ENCODE results near the gene RBM33. TPM values are rescaled to one million over a fixed set of nuclear protein-coding genes. Genes with fewer than 3 reads are reported as not detected.

The RBM33 gene
- total and polyA plus RNA-seq, 2 of the 13 experiments (the other 11 are each of a cell fraction or from before 2014, with no cell fraction given), result 12.4 to 28.9 TPM

- TF ChIP-seq KDM1A (CRISPR knock-in tag; IDR thresholded peaks at IDR 0.05), result no peak; the same call in 1 of the 2 replicates
- no peak for TF ChIP-seq SP1 (IDR thresholded peaks at IDR 0.05)
- TF ChIP-seq SP1 (CRISPR knock-in tag; IDR thresholded peaks at IDR 0.05), result no peak
- TF ChIP-seq TFE3 (CRISPR knock-in tag; IDR thresholded peaks at IDR 0.05), result peak; percentile 63
- no peak for TF ChIP-seq MBNL3 (CRISPR knock-in tag; conservative IDR thresholded peaks at IDR 0.05)
- TF ChIP-seq ZFAT (CRISPR knock-in tag; conservative IDR thresholded peaks at IDR 0.05), result no peak
- TF ChIP-seq, protein P1, sequence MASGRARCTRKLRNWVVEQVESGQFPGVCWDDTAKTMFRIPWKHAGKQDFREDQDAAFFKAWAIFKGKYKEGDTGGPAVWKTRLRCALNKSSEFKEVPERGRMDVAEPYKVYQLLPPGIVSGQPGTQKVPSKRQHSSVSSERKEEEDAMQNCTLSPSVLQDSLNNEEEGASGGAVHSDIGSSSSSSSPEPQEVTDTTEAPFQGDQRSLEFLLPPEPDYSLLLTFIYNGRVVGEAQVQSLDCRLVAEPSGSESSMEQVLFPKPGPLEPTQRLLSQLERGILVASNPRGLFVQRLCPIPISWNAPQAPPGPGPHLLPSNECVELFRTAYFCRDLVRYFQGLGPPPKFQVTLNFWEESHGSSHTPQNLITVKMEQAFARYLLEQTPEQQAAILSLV (CRISPR knock-in tag; IDR thresholded peaks at IDR 0.05; ENCODE audit: borderline replicate concordance), result no peak
- TF ChIP-seq ZC3H4 (CRISPR knock-in tag; IDR thresholded peaks at IDR 0.05; ENCODE audit: borderline replicate concordance), result no peak
- TF ChIP-seq CHD2 (IDR thresholded peaks at IDR 0.05; ENCODE audit: low read depth, low read length), result peak; percentile 37; the same call in 1 of the 2 replicates
- peak; percentile 57 for TF ChIP-seq TEAD3 (CRISPR knock-in tag; optimal IDR thresholded peaks at IDR 0.05; ENCODE audit: borderline replicate concordance)
- TF ChIP-seq ZSCAN12 (CRISPR knock-in tag; IDR thresholded peaks at IDR 0.05), result no peak
- TF ChIP-seq ZNF337 (CRISPR knock-in tag; IDR thresholded peaks at IDR 0.05; ENCODE audit: borderline replicate concordance, low read depth), result no peak
- no peak for TF ChIP-seq ZBTB21 (CRISPR knock-in tag; IDR thresholded peaks at IDR 0.05)
- TF ChIP-seq NR2C2 (CRISPR knock-in tag; IDR thresholded peaks at IDR 0.05; ENCODE audit: borderline replicate concordance), result no peak; the same call in 1 of the 2 replicates
- no peak for TF ChIP-seq SETDB1 (CRISPR knock-in tag; IDR thresholded peaks at IDR 0.05; ENCODE audit: borderline replicate concordance)
- TF ChIP-seq, protein P2, sequence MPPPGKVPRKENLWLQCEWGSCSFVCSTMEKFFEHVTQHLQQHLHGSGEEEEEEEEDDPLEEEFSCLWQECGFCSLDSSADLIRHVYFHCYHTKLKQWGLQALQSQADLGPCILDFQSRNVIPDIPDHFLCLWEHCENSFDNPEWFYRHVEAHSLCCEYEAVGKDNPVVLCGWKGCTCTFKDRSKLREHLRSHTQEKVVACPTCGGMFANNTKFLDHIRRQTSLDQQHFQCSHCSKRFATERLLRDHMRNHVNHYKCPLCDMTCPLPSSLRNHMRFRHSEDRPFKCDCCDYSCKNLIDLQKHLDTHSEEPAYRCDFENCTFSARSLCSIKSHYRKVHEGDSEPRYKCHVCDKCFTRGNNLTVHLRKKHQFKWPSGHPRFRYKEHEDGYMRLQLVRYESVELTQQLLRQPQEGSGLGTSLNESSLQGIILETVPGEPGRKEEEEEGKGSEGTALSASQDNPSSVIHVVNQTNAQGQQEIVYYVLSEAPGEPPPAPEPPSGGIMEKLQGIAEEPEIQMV (CRISPR knock-in tag; IDR thresholded peaks at IDR 0.05; ENCODE audit: low read depth), result no peak
- TF ChIP-seq ZNF646 (CRISPR knock-in tag; IDR thresholded peaks at IDR 0.05), result no peak; the same call in 1 of the 2 replicates
Observed at GRCh38 chr7:155618708-155619633, 25.5 kb upstream of the RBM33 start (continued).
